SK-N-SH treated with all-trans-retinoic acid at 6 μM for 48 hours (cell line): ENCODE measurements around the gene CCR9.

Experiments
- ARNTL ChIP-seq: fragments of 450-650 bp; formaldehyde crosslinking; IDR thresholded peaks from 2 replicates; pipeline ENCODE4 v1.5.0; 2020; ENCODE audit warnings: low read depth, mild to moderate bottlenecking, moderate library complexity, borderline replicate concordance
- ISL1 ChIP-seq: fragments of 250-450 bp; sonication (Bioruptor Pico); IDR thresholded peaks from 2 replicates; pipeline ENCODE4 v2.1.2; 2022; ENCODE audit warnings: mild to moderate bottlenecking, moderate library complexity
- OSR1 ChIP-seq: fragments of 250-450 bp; sonication (Bioruptor Pico); IDR thresholded peaks from 2 replicates; pipeline ENCODE4 v1.8.0; 2022; ENCODE audit warnings: moderate library complexity, mild to moderate bottlenecking, inconsistent platforms
- RARB ChIP-seq: fragments of 250-450 bp; sonication (Bioruptor Pico); IDR thresholded peaks from 2 replicates; pipeline ENCODE4 v1.8.0; 2021; ENCODE audit warnings: mild to moderate bottlenecking, moderate library complexity
- SNAI2 ChIP-seq: fragments of 250-450 bp; sonication (Bioruptor Pico); IDR thresholded peaks from 2 replicates; pipeline ENCODE4 v1.5.0; 2020; ENCODE audit warnings: mild to moderate bottlenecking, moderate library complexity
- TOX ChIP-seq: fragments of 250-450 bp; sonication (Bioruptor Pico); IDR thresholded peaks from 2 replicates; pipeline ENCODE4 v1.8.0; 2021; ENCODE audit warnings: mild to moderate bottlenecking, moderate library complexity, borderline replicate concordance
- ZFP3 ChIP-seq: fragments of 250-450 bp; sonication (Bioruptor Pico); IDR thresholded peaks from 2 replicates; pipeline ENCODE4 v1.5.0; 2020; ENCODE audit warnings: mild to moderate bottlenecking, moderate library complexity
- ZFP30 ChIP-seq: fragments of 450-650 bp; formaldehyde crosslinking; IDR thresholded peaks from 2 replicates; pipeline ENCODE4 v1.5.0; 2022; ENCODE audit warnings: mild to moderate bottlenecking, moderate library complexity
- ZNF70 ChIP-seq: fragments of 450-650 bp; formaldehyde crosslinking; IDR thresholded peaks from 2 replicates; pipeline ENCODE4 v1.5.0; 2020; ENCODE audit warnings: mild to moderate bottlenecking, moderate library complexity
- TF ChIP-seq, protein P1 (sequence below): fragments of 250-450 bp; sonication (Bioruptor Pico); IDR thresholded peaks from 2 replicates; pipeline ENCODE4 v1.5.0; 2020; ENCODE audit warnings: mild to moderate bottlenecking, moderate library complexity
- TF ChIP-seq, protein P2 (sequence below): fragments of 250-450 bp; sonication (Bioruptor Pico); IDR thresholded peaks from 2 replicates; pipeline ENCODE4 v1.8.0; 2021; ENCODE audit warnings: low read depth, mild to moderate bottlenecking, moderate library complexity, borderline replicate concordance
- TF ChIP-seq, protein P3 (sequence below): fragments of 250-450 bp; sonication (Bioruptor Pico); IDR thresholded peaks from 2 replicates; pipeline ENCODE4 v1.5.1; 2020; ENCODE audit warnings: low read depth, mild to moderate bottlenecking, moderate library complexity
- TF ChIP-seq, protein P4 (sequence below): fragments of 250-450 bp; sonication (Bioruptor Pico); IDR thresholded peaks from 2 replicates; pipeline ENCODE4 v1.8.0; 2020; ENCODE audit warnings: mild to moderate bottlenecking, moderate library complexity, borderline replicate concordance

DNA sequence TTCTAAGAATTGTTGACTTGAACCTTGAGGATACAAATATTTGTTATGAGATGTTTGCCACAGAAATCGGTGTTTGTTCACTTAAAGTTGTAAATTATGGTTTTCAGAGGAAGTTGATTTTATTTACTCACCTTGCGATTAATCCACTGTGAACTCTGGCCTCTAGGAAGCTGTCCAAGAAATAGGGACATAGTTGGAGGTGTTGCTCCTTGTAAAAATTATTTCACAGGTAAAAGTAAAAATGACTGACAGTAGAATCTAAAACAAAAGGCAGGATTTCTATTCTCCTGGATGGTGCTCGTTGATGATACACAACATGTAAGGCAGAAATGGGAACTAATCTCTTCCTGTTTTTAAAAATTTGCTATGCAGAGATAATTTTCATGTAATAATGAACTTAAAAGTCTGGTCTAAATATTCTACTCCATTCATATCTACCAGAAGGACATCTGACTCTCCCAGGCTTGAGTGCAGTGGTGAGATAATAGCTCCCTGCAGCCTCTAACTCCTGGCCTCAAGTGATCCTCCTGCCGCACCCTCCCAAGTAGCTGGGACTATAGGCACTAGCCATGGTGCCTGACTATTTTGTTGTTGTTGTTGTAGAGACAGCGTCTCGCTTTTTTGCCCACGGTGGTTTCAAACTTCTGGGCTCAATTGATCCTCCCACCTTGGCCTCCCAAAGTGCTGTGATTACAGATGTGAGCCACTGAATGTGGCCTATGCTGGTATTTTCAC, 27.4 kb upstream of the CCR9 start:
- no peak for TF ChIP-seq OSR1 (CRISPR knock-in tag)
- TF ChIP-seq, protein P1, sequence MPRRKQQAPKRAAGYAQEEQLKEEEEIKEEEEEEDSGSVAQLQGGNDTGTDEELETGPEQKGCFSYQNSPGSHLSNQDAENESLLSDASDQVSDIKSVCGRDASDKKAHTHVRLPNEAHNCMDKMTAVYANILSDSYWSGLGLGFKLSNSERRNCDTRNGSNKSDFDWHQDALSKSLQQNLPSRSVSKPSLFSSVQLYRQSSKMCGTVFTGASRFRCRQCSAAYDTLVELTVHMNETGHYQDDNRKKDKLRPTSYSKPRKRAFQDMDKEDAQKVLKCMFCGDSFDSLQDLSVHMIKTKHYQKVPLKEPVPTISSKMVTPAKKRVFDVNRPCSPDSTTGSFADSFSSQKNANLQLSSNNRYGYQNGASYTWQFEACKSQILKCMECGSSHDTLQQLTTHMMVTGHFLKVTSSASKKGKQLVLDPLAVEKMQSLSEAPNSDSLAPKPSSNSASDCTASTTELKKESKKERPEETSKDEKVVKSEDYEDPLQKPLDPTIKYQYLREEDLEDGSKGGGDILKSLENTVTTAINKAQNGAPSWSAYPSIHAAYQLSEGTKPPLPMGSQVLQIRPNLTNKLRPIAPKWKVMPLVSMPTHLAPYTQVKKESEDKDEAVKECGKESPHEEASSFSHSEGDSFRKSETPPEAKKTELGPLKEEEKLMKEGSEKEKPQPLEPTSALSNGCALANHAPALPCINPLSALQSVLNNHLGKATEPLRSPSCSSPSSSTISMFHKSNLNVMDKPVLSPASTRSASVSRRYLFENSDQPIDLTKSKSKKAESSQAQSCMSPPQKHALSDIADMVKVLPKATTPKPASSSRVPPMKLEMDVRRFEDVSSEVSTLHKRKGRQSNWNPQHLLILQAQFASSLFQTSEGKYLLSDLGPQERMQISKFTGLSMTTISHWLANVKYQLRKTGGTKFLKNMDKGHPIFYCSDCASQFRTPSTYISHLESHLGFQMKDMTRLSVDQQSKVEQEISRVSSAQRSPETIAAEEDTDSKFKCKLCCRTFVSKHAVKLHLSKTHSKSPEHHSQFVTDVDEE (CRISPR knock-in tag), result no peak
- TF ChIP-seq TOX (CRISPR knock-in tag), result no peak
- TF ChIP-seq, protein P2, sequence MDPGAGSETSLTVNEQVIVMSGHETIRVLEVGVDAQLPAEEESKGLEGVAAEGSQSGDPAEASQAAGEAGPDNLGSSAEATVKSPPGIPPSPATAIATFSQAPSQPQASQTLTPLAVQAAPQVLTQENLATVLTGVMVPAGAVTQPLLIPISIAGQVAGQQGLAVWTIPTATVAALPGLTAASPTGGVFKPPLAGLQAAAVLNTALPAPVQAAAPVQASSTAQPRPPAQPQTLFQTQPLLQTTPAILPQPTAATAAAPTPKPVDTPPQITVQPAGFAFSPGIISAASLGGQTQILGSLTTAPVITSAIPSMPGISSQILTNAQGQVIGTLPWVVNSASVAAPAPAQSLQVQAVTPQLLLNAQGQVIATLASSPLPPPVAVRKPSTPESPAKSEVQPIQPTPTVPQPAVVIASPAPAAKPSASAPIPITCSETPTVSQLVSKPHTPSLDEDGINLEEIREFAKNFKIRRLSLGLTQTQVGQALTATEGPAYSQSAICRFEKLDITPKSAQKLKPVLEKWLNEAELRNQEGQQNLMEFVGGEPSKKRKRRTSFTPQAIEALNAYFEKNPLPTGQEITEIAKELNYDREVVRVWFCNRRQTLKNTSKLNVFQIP, result no peak
- TF ChIP-seq, protein P3, sequence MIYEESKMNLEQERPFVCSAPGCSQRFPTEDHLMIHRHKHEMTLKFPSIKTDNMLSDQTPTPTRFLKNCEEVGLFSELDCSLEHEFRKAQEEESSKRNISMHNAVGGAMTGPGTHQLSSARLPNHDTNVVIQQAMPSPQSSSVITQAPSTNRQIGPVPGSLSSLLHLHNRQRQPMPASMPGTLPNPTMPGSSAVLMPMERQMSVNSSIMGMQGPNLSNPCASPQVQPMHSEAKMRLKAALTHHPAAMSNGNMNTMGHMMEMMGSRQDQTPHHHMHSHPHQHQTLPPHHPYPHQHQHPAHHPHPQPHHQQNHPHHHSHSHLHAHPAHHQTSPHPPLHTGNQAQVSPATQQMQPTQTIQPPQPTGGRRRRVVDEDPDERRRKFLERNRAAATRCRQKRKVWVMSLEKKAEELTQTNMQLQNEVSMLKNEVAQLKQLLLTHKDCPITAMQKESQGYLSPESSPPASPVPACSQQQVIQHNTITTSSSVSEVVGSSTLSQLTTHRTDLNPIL (CRISPR knock-in tag), result no peak
- no peak for TF ChIP-seq ZFP3
- no peak for TF ChIP-seq RARB (CRISPR knock-in tag)
- no peak for TF ChIP-seq ZNF70 (CRISPR knock-in tag)
- TF ChIP-seq ARNTL (CRISPR knock-in tag), result no peak
- TF ChIP-seq SNAI2 (CRISPR knock-in tag), result no peak
- no peak for TF ChIP-seq ZFP30 (CRISPR knock-in tag)
- TF ChIP-seq ISL1, result no peak
- TF ChIP-seq, protein P4, sequence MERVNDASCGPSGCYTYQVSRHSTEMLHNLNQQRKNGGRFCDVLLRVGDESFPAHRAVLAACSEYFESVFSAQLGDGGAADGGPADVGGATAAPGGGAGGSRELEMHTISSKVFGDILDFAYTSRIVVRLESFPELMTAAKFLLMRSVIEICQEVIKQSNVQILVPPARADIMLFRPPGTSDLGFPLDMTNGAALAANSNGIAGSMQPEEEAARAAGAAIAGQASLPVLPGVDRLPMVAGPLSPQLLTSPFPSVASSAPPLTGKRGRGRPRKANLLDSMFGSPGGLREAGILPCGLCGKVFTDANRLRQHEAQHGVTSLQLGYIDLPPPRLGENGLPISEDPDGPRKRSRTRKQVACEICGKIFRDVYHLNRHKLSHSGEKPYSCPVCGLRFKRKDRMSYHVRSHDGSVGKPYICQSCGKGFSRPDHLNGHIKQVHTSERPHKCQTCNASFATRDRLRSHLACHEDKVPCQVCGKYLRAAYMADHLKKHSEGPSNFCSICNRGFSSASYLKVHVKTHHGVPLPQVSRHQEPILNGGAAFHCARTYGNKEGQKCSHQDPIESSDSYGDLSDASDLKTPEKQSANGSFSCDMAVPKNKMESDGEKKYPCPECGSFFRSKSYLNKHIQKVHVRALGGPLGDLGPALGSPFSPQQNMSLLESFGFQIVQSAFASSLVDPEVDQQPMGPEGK (CRISPR knock-in tag), result no peak
